HG03432 (cell line): ENCODE results near the gene FCHSD1.

Experiments
- ATAC-seq: cut with Tn5 transposase; IDR thresholded peaks from one replicate; pipeline ENCODE4 v1.9.1; 2021; ENCODE audit warnings: mild to moderate bottlenecking, moderate library complexity; ENCODE audit not compliant: unreplicated experiment

Gene FCHSD1

GRCh38 chr5:141672841-141673813 lies 21.9 kb upstream of the FCHSD1 start:
- ATAC-seq, result no peak

DNA sequence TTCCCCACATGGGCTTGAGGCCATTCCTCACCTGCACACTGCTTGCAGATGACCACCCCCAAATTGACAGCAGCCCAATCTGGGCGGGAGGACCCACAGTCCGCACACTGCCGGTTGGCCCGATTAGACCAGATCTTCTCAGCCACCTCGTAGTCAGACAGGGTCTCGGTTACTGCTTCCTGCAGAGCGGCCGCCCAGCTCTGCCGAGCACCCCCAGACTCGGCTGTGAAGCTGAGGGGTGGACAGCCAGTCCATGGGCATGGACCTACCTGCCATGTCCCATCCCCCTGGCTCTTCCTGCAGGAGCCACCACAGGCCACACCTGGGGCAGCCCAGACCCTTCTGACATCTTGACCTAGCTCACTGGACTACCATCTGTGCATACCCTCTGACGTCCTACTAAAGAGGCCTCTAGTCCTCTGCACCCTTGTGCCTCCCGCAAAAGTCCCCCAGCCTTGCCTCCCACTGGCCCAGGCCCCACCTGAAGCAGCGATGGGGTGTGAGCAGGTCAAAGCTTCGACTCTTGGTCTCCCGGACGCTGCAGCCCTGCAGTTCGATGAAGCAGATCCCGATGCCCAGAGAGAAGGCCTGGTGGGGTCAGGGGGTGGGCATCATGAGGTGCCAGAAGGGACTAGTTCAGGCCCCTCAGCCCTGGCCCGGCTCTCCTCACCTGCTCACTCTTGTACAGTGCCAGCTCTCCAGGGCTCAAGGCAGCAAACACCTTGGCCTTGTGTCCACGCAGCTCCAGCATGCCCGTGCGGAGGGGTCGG lies 21.0 kb upstream of the FCHSD1 start:
- no peak for ATAC-seq

DNA sequence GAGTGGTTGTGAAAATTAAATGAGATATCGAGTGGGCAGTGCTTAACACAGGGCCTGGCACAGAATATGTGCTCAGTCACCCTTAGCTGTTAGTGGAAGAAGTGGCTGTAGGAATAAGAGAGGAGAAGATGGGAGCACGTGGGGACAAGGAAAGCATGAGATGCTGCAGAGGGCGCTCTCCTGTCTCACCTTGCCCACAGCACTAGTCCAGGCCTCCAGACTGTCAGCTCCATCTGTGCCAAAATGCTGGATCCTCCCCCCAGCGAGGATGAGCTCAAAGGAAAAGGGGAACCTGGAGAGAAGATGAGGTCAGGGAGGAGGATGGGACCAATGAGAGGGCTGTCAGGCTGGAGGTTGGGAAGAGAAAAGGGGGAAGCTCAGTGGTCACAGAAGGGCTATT lies 18.3 kb upstream of the FCHSD1 start:
- ATAC-seq, result no peak

GRCh38 chr5:141668601-141669265 lies 17.5 kb upstream of the FCHSD1 start:
- ATAC-seq, result no peak

DNA sequence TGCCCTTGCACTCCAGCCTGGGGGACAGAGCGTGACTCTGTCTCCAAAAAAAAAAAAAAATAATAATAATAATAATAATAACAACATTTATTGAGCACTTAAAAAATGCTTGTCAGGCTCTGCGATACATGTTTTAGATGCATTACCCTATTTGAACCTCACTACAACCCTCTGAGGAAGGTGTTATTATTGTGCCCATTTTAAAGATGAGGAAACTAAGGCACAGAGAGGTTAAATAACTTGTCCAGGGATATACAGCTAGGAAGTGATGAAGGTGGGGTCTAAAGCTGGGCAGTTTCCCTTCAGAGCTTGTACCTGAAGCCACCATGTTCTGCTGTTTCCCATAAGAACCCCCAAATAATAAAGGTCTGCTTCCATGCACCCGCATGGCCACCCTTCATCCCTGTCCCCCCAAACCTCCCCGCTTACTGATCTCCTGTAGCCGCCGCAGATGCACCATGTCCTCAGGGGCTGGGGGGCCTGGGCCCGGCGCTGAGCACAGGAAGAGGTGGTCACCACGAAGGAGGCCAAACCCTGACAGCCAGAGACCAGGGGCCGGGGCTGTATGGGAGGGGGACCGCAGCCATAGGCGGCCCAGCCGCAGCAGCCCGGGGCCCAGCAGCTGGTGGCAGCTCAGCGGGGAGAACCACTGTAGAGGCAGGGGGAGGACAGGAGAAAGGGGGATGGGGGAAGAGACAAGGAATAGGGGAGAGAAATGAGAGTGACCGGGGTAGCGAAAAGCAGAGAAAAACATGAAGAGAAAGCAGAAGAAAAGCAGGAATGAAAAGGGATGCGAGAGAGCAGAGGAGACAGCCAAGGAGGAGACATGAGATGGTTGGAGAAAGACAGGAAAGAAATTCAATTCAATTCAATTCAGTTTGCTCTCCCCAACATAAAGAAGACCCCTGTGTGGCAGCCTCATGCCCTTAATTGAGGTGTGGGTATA lies 15.1 kb upstream of the FCHSD1 start:
- ATAC-seq, result no peak

GRCh38 chr5:141664733-141665461 lies 13.7 kb upstream of the FCHSD1 start:
- ATAC-seq, result peak; percentile 96

DNA sequence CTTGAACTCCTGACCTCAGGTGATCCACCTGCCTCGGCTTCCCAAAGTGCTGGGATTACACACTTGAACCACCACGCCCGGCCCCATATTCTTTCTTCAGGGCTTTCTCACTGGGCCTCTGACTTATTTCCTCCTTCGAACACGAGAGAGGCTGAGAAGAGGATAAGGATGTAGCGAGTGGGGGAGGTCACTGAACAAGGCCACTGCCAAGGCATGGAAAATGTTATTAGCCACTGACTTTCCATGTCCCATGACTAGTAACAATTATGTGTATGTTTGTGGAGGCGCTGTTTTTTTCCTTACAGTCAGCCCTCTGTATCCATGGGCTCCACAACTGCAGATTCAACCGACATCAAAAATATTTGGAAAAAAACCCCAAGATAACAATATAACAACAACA lies 12.3 kb upstream of the FCHSD1 start:
- ATAC-seq, result no peak

DNA sequence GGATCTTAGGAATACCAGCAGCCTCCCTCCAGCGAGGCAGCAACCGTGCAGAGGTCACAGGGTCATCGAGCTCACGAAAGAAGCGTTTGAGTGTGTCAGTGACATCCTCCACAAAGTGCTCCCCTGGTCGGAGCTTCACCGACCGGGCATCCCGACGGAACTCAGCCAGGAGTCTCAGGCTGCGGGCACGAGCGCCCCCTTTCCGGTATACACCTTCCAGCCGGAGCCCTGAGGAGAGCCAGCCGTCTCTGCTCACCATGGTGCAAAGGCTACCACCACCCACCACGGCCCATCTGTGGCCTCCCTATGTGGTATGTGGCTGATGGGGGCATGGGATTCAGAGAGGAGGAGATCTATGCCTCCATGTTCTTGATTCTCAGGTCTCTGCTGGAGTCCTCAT lies 10.8 kb upstream of the FCHSD1 start:
- ATAC-seq, result no peak

DNA sequence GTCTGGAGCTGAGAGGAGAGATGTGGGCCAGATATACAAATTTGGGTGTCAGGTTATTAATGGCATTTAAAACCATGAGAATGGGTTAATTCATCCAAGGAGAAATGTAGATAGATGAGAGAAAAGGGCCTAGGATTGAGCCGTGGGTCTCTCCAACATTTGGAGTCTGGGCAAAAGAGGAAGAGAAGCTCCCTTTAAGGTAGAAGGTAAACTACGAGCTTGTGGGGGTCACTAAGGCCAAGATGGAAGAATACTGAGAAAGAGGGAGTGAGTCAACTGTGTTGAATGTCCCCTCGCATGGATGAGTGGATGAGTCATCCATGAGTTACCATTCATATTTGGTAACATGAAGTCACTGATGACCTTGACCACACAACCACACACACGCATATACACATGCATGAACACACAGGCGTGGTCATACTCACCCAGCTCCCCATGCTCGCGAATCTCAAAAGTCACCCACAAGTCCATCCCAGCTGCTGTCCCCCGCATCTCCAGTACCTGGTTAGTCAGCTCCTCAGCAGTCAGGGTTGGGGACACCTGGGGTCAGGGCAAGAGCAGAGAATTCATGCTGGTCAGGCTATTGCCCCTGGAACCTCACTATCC lies 6.8 kb upstream of the FCHSD1 start:
- peak; percentile 78 for ATAC-seq

GRCh38 chr5:141657404-141657803 lies 6.2 kb upstream of the FCHSD1 start:
- no peak for ATAC-seq

GRCh38 chr5:141656396-141656795 lies 5.2 kb upstream of the FCHSD1 start:
- no peak for ATAC-seq

- no peak for ATAC-seq
Observed at GRCh38 chr5:141655020-141655419, 3.8 kb upstream of the FCHSD1 start.

- ATAC-seq, result no peak
Observed at GRCh38 chr5:141654298-141654697, 3.1 kb upstream of the FCHSD1 start.

DNA sequence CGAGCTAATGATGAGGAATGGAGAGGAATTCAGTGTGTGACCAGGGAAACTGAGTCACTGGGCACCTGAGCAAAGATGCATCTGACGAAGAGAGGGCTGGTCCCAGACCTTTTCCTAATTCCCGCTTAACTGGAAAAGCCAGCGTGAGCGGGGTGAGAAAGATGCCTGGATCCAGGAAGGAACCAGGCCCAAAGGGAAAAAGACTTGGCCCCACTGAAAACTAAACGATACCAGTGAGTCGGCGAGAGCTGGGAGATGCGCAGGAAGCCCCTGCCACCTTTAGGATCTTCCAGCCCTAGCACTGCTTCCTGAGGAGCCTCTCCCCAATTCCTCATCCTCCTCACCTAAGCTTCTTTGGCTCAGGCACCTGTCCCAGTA lies 499 bp upstream of the FCHSD1 start:
- ATAC-seq, result no peak

DNA sequence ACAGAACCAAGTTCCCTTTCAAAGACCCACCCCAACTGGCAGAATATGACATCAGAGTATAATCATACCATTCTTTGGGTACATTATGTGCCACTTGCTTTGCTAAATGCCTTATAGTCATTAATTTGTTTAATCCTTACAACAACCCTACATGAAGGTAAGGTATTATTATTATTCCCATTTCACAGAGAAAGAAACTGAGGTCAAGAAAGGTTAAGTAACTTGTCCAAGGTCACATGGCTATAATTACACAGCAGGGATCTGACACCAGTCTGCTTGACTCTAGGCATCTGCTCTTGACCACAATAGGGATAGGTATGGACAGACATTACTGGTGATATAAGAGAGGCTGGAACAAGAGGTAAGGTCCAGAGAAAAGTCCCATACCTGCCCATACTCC lies 1.2 kb downstream of the FCHSD1 start:
- no peak for ATAC-seq

DNA sequence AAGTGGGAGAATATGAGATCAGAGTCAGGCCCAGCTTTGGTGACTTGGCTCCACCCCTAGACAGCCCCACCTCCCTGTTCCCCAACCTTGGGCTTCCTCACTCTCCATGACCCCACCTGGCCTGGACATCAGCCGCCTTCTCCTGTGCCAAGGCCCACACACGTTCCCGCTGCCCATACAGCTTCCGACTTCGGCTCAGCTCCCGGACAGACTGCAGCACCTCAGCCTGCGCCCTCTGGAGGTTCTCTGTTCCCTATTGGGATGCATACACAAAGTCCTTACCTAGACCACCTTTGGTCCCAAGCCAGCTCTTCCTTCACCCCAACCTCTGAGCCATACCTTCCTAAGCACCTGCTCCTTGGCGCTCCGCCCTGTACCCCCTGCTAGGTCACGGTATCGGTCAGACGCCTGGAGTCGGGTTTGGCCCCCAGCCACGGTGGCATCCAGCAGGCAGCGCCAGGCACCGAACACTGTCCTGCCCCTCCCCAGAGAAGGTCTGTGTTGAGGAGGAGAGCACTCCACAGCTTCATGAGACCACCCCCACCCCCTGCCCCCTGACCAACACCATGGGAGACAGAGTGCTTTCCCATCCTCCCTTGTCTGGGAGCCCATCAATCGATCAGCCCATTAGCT lies 2.0 kb downstream of the FCHSD1 start:
- ATAC-seq, result no peak

- no peak for ATAC-seq
Observed at GRCh38 chr5:141647851-141648250, 3.4 kb downstream of the FCHSD1 start.

DNA sequence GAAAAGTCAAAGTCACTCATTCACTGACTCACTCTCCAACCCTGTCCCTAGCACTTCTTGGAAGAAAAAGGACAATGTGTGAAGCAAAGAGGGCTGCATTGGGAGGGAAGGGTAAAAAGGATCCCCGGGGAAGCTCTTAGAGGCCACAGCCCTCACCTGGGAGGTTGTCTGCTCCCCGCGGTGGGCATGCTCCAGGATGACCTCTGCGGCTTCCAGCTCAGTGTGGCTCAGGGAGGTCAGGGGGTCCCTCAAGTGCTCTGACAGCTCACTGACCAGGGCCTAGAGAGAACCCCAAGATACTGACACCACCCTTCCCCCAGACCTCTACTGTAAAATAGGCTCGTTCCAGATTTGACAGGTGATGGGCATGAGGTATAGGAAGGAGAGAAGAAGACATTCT lies 4.0 kb downstream of the FCHSD1 start:
- ATAC-seq, result no peak

DNA sequence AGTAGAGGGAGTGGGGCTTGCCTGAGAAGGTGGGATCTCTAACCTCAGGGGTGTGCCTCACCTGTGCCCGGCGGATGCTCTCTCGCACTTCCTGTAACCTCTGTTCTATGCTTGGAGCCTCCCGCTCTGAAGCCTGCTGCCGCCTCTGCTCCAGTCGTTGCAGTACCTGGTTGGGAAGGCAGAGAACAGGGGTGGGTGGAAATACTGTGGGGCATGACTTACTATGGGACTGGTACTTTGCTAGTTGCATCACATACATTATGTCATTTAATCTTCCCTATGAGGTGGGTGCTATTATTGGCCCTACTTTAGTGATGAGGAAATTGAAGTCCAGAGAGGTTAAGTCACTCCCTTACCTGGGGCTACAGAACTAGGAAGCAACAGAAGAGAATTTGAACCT lies 5.2 kb downstream of the FCHSD1 start:
- no peak for ATAC-seq
